HK-2 (cell line): ENCODE measurements around the gene GP1BB.

Source experiments
- DNase-seq: peaks from one replicate; pipeline ENCODE4 v3.0.0-alpha.2; 2018; ENCODE audit not compliant: unreplicated experiment

Gene GP1BB

DNA sequence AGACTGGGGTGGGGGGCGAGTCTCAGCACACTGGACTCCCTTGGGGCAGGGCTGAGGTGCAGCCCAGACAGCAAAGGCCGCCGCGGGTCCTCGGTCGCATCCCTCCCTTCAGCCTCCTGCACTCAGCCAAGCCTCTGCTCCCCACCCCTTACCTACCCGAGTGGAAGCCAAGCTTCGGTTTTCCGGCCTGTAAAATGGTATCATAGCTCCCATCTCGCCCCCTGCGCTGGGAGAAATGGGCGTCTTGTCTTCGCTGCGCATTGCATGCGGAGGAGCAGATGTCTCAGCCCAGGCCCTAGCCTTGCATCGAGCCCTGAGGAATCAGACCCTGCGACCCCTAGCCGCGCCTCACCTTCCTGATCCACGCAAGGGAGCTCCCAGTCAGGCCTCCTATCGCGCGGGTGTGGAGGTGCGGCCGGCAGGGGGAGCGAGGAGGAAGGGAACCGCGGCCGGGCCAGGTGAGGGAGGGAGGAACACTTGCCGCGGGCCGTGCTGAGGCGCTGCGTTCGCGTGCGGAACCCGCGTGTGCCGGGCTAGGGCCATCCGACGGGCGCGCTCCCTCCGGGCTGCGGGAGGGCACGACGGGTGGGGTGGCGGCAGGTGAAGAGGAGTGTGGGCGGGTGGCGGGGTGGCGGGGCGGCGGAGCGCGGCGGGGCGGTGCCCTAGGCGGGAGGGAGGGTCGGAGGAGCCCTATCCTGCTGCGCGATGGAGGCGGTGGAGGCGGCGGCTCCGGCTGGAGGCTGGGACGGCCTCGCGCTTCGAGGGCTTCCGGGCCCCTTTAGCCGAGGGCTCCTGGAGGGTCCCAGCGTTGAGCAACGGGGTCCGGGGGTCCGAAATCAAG is 33.2 kb downstream of the GP1BB start:
- DNase-seq = peak; percentile 23

DNA sequence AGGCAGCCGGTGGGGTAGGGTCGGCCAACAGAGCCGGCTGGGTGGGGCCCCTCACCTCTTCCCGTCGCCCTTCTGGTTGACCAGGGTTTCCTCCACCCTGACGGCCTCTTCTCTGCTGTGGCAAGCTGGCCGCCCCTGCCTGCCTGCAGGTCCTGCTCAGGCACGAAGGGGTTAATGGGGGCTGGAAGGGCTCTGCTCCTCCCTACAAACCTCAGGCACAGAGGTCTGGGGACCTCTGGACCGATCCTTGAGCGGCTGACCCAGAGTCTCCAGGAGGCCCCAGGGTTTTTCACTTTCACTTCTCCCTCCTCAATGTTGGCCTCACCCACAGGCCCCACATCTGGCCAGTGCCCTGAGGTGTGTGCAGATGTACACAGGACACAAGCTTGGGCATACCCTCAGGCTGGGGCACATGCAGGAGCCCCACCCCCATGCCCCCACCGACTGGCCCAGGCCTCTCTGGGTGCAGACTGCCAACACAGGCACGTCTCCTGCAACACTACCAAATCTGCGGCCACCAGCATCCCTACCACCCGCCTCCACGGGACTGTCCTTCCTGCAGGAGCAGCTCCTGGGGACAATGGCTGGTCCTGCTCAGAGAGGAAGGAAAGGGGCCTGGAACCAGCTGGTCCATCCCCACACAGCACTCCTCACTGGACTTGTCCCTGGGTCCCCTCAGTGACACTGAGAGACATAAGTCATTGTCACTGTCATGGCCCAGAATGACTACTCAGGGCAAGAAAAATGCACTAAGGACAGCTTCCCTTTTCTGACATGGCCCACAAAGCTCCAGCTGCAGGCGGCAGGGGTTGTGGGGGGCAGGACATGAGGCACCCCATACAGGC is 34.0 kb downstream of the GP1BB start:
- DNase-seq = no peak

DNA sequence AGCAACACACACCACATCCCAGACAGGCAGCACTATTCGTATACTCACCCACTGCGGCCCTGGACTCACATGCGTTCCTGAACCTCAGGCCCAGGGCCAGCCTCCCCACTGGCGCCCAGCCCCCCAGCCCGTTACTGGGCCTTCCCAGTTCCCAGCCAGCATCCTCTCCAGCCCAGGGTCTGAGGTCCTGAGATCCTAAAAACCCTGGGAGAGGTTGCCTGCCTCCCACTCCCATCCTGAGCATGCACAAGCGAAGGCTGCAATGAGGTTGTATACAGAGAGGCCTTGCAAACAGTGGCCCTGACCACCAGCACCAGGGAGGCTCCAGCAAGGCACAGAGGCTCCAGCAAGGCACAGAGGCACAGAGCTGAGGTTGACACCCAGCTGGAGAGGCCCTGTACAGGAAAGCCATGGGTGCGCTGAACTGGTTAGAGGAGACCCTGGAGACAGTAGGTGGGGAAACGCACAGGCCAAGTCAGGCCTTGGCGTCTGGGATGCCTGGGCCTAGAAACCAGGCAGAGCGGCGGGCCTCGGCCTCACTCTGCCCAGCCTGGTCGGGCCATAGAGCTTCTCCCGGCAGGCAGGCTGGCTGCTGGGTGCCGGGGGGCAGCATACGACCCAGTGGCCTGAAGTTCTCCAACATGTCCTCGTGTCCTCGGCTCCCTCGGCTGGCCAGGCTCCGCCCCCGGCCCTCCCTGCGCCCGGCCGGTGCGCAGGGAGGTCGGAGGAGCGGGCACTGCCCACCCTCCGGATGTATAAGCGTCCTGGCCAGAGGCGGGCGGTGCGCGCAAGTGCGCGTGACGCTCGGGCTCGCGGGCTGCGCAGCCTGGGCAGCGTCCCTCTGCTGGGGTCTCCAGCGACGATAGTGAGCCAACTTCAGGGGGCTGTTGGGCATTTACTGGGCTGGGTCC is 34.9 kb downstream of the GP1BB start:
- DNase-seq = no peak

GRCh38 chr22:19758896-19759426 is 35.6 kb downstream of the GP1BB start:
- no peak for DNase-seq

- no peak for DNase-seq
Observed at GRCh38 chr22:19759427-19760057, 36.2 kb downstream of the GP1BB start.

DNA sequence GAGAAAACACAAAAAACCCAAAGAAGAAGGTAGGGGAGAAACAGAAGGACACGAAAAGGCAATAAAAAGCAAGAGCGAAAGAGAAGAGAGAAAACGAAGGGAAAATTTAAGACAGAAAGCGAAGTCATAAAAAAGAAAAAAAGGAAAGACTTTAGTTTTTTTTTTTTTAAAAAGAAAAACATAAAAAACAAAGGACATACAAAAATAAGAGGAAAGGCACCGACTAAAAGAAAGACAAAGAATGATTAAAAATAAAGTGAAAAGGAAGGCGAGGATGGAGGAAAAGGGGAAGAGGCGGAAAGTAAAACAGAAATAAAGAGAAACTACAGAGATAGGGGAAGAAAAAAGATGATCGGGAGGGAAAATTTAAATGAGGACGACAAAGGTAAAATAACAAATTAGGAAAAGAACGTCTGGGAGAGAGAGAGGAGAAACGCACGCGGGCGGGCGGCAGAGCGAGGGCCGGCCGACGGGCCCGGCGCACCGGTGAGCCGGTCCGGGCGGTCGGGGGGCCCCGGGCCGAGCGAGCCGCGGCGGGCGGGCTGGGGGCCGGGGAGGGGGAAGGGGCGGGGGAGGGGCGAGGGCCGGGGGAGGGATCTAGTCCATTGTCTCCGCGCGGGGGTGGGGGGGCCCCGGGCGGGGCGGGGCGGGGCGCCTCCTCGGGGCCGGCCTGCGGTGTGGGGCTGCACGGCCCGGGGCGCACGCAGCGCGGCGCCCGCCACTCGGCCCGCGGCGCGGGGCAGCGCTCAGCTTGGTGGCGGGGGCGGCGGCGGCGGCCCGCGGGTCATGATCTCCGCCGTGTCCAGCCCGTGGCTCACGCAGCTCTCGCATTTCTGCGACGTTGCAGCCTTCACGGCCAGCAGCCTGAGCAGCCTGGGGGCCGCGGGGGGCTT is 37.0 kb downstream of the GP1BB start, which contains the start of gene TBX1:
Gene TBX1, plus strand, starts transcription at position 721 of the 893 bp plus-strand sequence. Its CDS starts 66 bp downstream, at position 787.
- no peak for DNase-seq

DNA sequence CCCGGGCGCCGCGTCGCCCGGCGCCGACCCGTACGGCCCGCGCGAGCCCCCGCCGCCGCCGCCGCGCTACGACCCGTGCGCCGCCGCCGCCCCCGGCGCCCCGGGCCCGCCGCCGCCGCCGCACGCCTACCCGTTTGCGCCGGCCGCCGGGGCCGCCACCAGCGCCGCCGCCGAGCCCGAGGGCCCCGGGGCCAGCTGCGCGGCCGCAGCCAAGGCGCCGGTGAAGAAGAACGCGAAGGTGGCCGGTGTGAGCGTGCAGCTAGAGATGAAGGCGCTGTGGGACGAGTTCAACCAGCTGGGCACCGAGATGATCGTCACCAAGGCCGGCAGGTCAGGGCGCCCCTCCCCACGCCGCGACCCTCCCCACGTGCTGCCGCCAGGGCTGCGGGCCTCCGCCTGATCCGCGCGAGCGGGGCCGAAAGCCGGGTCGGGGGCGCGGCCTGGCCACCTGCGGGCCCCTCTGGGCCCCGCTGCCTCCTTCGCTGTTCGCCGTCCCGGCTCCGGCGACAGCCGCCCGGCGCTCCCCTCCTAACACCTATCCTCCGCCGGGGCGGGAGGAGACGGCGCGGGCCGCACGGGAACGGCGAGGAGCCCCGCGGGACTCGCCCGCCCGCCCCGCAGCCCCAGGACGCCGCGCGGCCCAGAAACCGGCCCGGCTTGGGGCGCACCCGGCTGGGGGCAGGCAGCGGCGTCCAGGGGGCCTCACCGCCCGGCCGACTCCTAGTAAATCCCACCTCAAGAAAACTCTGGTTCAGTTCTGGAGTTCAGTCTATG is 37.8 kb downstream of the GP1BB start:
- no peak for DNase-seq

- no peak for DNase-seq
Observed at GRCh38 chr22:19761725-19762567, 38.6 kb downstream of the GP1BB start.

- DNase-seq = no peak
Observed at GRCh38 chr22:19762568-19763457, 39.5 kb downstream of the GP1BB start.

GRCh38 chr22:19763458-19764298 is 40.3 kb downstream of the GP1BB start:
- DNase-seq = no peak

- no peak for DNase-seq
Observed at GRCh38 chr22:19764299-19764593, 40.9 kb downstream of the GP1BB start.

- DNase-seq = no peak
Observed at GRCh38 chr22:19764636-19765476, 41.5 kb downstream of the GP1BB start.

DNA sequence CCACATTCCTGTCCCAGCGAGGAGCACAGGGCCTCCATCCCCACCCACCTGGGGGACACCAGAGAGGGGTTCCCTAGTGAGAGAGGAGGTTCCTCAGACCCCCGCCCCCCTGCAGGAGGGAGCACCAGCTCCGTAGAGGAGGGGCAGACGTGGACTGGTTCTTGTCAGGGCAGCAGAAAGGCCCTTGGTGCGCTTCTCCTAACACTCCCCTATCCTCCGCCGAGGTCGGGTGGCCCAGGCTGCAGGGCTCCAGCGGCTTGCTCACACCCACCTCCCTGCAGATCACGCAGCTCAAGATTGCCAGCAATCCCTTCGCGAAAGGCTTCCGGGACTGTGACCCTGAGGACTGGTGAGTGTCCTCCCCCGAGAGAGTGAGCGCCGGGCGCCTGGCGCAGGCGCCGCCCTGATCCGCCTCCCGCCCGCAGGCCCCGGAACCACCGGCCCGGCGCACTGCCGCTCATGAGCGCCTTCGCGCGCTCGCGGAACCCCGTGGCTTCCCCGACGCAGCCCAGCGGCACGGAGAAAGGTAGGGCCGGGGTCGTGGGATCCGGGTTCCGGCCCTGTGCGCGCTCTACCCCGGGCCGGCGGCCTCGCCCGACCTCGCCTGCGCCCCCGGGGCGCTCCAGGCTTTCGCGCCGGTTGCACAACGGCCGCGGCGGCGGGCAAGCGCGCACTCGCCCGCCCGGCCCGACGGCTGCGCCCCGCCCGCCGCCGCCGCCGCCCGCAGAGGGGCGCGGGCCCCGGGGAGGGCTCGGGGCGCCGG is 42.3 kb downstream of the GP1BB start:
- no peak for DNase-seq

GRCh38 chr22:19766240-19766510 is 42.8 kb downstream of the GP1BB start:
- DNase-seq = no peak
